K562 (cell line): Measurements from ENCODE around the gene FAM43B. TPM values are rescaled to one million over a fixed set of nuclear protein-coding genes. Genes with fewer than 3 reads are reported as not detected.
A peak's percentile ranks its signal among the peaks of the same experiment; 100 is the strongest.

Experiments
- ATF7 ChIP-seq: fragments of 450-650 bp; IDR thresholded peaks from 2 replicates; pipeline ENCODE4 v1.7.1; 2014; ENCODE audit warnings: mild to moderate bottlenecking, moderate library complexity
- CBX5 ChIP-seq: IDR thresholded peaks from 2 replicates; pipeline ENCODE4 v1.6.1; 2014; ENCODE audit warnings: low read depth, borderline replicate concordance
- CBX8 ChIP-seq: fragments of 200-600 bp; sonication (generic); IDR thresholded peaks from 2 replicates; pipeline ENCODE4 v1.6.1; 2012; ENCODE audit warnings: borderline replicate concordance, mixed run types, low read depth, mild to moderate bottlenecking, moderate library complexity, mixed read lengths, low read length, control low read depth, inconsistent platforms; ENCODE audit not compliant: poor library complexity, severe bottlenecking; ENCODE audit errors: extremely low read depth
- DACH1 ChIP-seq: fragments of 450-650 bp; IDR thresholded peaks from 2 replicates; pipeline ENCODE4 v1.6.1; 2018; ENCODE audit not compliant: partially characterized antibody
- EP300 ChIP-seq: IDR thresholded peaks from 2 replicates; pipeline ENCODE4 v1.6.1; 2012; ENCODE audit warnings: low read length, improper control_type of control experiment
- FOXP1 ChIP-seq: sonication (generic); formaldehyde crosslinking; IDR thresholded peaks from 2 replicates; pipeline ENCODE4 v1.8.0; 2022; ENCODE audit warnings: mild to moderate bottlenecking, missing genetic modification reagents
- IFI16 ChIP-seq: fragments of 250-450 bp; sonication (Bioruptor Pico); IDR thresholded peaks from 2 replicates; pipeline ENCODE4 v2.1.2; 2022; ENCODE audit warnings: mild to moderate bottlenecking, inconsistent platforms
- KLF1 ChIP-seq: fragments of 450-650 bp; IDR thresholded peaks from 2 replicates; pipeline ENCODE4 v1.6.1; 2016; ENCODE audit warnings: missing genetic modification characterization, missing compliant biosample characterization
- MCM7 ChIP-seq, 2 experiments: fragments of 450-650 bp; IDR thresholded peaks; 2 replicates each; pipeline ENCODE4 v1.6.1; 2016 to 2018
- MTA3 ChIP-seq: fragments of 450-650 bp; formaldehyde crosslinking; IDR thresholded peaks from 2 replicates; pipeline ENCODE4 v1.6.1; 2017; ENCODE audit warnings: mild to moderate bottlenecking, borderline replicate concordance
- NR2F6 ChIP-seq: fragments of 450-650 bp; formaldehyde crosslinking; IDR thresholded peaks from 2 replicates; pipeline ENCODE4 v1.4.0; 2020; ENCODE audit warnings: mild to moderate bottlenecking
- NR3C1 ChIP-seq: sonication (generic); formaldehyde crosslinking; IDR thresholded peaks from 2 replicates; pipeline ENCODE4 v1.8.1; 2022; ENCODE audit warnings: missing genetic modification reagents
- PHF20 ChIP-seq: fragments of 450-650 bp; IDR thresholded peaks from 2 replicates; pipeline ENCODE4 v1.6.1; 2018; ENCODE audit not compliant: partially characterized antibody
- YY1 ChIP-seq, 3 experiments: IDR thresholded peaks; 2 replicates each; pipeline ENCODE4 v1.6.1; 2011; ENCODE audit warnings: low read length in 2 of 3, mild to moderate bottlenecking in 2 of 3, moderate library complexity in 2 of 3, borderline replicate concordance in 1 of 3, control low read depth in 1 of 3, low read depth in 1 of 3; ENCODE audit not compliant: insufficient read depth in 3 of 3, insufficient replicate concordance in 2 of 3, control insufficient read depth in 1 of 3, insufficient read length in 1 of 3; ENCODE audit errors: extremely low read depth in 1 of 3
- ZNF146 ChIP-seq: IDR thresholded peaks from one replicate; pipeline ENCODE4 v1.6.1; 2018; ENCODE audit warnings: missing compliant biosample characterization; ENCODE audit not compliant: unreplicated experiment
- ZNF174 ChIP-seq: fragments of 250-450 bp; sonication (Bioruptor Pico); IDR thresholded peaks from 2 replicates; pipeline ENCODE4 v1.4.0; 2020; ENCODE audit warnings: mild to moderate bottlenecking
- polyA plus RNA-seq, 8 experiments: library from polyadenylated mRNA; depleted of rRNA in 4 of 8; stranded (reverse) in 5 of 8; unstranded in 3 of 8; fragments of >200 nt; fragmentation: Nextera tagmentation in 2 of 8; fragmentation: Illumina TruSeq in 1 of 8; extraction: Ambion mirVana in 2 of 8; extraction: Trizol in 1 of 8; gene quantifications; 2 replicates each; pipeline versions ENCODE4 v1.2.1 to v1.2.3, GENCODE V29; 2011 to 2014; ENCODE audit warnings: inconsistent platforms in 1 of 8, missing spikeins in 1 of 8
- total RNA-seq, 7 experiments: library from RNA; depleted of rRNA in 6 of 7; stranded (reverse); fragments of >200 nt in 6 of 7; fragmentation: Illumina TruSeq in 2 of 7; extraction: Trizol in 2 of 7; gene quantifications; 2 replicates each; pipeline versions ENCODE4 v1.2.1 to v1.2.3, GENCODE V29; 2011 to 2021; ENCODE audit warnings: low replicate concordance in 1 of 7
- TF ChIP-seq, protein P1 (sequence below): fragments of 450-650 bp; formaldehyde crosslinking; IDR thresholded peaks from 2 replicates; pipeline ENCODE4 v1.4.0; 2020; ENCODE audit warnings: mild to moderate bottlenecking, moderate library complexity
- TF ChIP-seq, protein P2 (sequence below): sonication (generic); formaldehyde crosslinking; IDR thresholded peaks from 2 replicates; pipeline ENCODE4 v1.8.0; 2022; ENCODE audit warnings: mild to moderate bottlenecking, missing genetic modification reagents
- TF ChIP-seq, protein P3 (sequence below): sonication (generic); formaldehyde crosslinking; IDR thresholded peaks from 2 replicates; pipeline ENCODE4 v1.9.0; 2022; ENCODE audit warnings: mild to moderate bottlenecking, missing genetic modification reagents
- TF ChIP-seq, protein P4 (sequence below): fragments of 450-650 bp; IDR thresholded peaks from 2 replicates; pipeline ENCODE4 v1.6.1; 2017; ENCODE audit warnings: antibody characterized with exemption, mild to moderate bottlenecking
- TF ChIP-seq, protein P5 (sequence below): fragments of 250-450 bp; sonication (Bioruptor Pico); IDR thresholded peaks from 2 replicates; pipeline ENCODE4 v1.9.0; 2021; ENCODE audit warnings: mild to moderate bottlenecking

Gene FAM43B
- total and polyA plus RNA-seq, 9 of the 15 experiments (the other 6 are each of a cell fraction or from before 2014, with no cell fraction given): not detected

DNA sequence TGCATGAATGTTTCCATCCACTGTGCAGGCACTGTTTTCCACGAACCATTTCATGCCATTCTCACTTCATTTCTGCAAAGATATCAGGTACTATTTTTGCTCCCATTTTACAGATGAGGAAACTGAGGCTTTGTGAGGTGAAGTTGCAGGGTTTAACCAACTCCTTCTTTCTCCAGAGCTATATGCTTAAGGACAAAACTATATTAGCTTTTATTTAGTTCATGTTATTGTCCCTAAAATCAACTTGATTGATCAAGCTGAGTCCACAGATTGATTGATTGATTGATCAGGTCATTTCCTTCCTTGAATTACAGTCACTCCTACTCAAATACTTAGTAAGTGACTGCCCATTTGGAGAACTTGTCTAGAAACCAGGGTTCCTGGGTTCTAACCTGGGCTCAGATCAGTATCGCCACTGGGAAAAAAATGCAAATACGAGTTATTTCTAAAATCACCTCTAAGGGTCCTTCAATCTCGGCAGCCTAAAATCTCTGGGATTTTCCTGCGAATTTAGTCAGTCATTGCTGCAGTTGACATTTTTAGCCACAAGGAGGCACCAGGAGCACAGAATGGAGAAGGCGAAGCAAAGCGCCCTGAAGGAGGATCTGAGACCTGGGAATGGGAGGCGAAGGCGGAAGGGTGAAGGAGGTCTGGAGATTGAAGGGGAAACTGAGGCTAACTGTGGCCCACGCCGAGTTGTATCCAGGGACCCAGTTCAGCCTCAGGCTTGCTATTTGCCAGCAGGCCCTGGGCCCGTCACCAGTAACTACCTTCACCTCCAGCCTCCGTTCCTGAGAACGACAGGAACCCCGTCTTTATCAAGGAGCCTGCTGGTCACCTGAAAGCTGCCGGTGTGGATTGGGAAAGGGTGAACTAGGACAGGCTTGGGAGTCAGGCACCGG is 30.2 kb upstream of the FAM43B start (continued):
- TF ChIP-seq ZNF174 (CRISPR knock-in tag) (no peak), EP300 (no peak), CBX5 (no peak), YY1 (IDR thresholded peaks at IDR 0.05; ENCODE audit: borderline replicate concordance in 1 of 3, control insufficient read depth in 1 of 3, extremely low read depth in 1 of 3, insufficient read depth in 3 of 3, insufficient read length in 1 of 3, insufficient replicate concordance in 2 of 3, low read depth in 1 of 3, low read length in 2 of 3) (no peak), MTA3 (no peak), FOXP1 (CRISPR knock-in tag) (no peak), NR2F6 (CRISPR knock-in tag) (no peak), IFI16 (CRISPR knock-in tag) (no peak), KLF1 (tag) (no peak), ATF7 (0 out of 2 replicates have a peak, but pooled peaks have one; percentile 19), DACH1 (no peak), NR3C1 (no peak), MCM7 (IDR thresholded peaks at IDR 0.05) (no peak), ZNF146 (CRISPR knock-in tag) (no peak), CBX8 (no peak), PHF20 (no peak)
- TF ChIP-seq, protein P1, sequence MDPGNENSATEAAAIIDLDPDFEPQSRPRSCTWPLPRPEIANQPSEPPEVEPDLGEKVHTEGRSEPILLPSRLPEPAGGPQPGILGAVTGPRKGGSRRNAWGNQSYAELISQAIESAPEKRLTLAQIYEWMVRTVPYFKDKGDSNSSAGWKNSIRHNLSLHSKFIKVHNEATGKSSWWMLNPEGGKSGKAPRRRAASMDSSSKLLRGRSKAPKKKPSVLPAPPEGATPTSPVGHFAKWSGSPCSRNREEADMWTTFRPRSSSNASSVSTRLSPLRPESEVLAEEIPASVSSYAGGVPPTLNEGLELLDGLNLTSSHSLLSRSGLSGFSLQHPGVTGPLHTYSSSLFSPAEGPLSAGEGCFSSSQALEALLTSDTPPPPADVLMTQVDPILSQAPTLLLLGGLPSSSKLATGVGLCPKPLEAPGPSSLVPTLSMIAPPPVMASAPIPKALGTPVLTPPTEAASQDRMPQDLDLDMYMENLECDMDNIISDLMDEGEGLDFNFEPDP (CRISPR knock-in tag): no peak
- TF ChIP-seq, protein P2, sequence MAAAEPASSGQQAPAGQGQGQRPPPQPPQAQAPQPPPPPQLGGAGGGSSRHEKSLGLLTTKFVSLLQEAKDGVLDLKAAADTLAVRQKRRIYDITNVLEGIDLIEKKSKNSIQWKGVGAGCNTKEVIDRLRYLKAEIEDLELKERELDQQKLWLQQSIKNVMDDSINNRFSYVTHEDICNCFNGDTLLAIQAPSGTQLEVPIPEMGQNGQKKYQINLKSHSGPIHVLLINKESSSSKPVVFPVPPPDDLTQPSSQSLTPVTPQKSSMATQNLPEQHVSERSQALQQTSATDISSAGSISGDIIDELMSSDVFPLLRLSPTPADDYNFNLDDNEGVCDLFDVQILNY (CRISPR knock-in tag): no peak
- TF ChIP-seq, protein P3, sequence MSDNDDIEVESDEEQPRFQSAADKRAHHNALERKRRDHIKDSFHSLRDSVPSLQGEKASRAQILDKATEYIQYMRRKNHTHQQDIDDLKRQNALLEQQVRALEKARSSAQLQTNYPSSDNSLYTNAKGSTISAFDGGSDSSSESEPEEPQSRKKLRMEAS: no peak
- TF ChIP-seq, protein P4, sequence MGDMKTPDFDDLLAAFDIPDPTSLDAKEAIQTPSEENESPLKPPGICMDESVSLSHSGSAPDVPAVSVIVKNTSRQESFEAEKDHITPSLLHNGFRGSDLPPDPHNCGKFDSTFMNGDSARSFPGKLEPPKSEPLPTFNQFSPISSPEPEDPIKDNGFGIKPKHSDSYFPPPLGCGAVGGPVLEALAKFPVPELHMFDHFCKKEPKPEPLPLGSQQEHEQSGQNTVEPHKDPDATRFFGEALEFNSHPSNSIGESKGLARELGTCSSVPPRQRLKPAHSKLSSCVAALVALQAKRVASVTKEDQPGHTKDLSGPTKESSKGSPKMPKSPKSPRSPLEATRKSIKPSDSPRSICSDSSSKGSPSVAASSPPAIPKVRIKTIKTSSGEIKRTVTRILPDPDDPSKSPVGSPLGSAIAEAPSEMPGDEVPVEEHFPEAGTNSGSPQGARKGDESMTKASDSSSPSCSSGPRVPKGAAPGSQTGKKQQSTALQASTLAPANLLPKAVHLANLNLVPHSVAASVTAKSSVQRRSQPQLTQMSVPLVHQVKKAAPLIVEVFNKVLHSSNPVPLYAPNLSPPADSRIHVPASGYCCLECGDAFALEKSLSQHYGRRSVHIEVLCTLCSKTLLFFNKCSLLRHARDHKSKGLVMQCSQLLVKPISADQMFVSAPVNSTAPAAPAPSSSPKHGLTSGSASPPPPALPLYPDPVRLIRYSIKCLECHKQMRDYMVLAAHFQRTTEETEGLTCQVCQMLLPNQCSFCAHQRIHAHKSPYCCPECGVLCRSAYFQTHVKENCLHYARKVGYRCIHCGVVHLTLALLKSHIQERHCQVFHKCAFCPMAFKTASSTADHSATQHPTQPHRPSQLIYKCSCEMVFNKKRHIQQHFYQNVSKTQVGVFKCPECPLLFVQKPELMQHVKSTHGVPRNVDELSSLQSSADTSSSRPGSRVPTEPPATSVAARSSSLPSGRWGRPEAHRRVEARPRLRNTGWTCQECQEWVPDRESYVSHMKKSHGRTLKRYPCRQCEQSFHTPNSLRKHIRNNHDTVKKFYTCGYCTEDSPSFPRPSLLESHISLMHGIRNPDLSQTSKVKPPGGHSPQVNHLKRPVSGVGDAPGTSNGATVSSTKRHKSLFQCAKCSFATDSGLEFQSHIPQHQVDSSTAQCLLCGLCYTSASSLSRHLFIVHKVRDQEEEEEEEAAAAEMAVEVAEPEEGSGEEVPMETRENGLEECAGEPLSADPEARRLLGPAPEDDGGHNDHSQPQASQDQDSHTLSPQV: no peak
- TF ChIP-seq, protein P5, sequence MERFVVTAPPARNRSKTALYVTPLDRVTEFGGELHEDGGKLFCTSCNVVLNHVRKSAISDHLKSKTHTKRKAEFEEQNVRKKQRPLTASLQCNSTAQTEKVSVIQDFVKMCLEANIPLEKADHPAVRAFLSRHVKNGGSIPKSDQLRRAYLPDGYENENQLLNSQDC (CRISPR knock-in tag): no peak
